Lower leg skin (tissue), 3 donors: ENCODE data around the gene KCNMA1.

Source experiments
- POLR2A ChIP-seq, 2 donors: fragments of 450-650 bp; IDR thresholded peaks; one replicate each; pipeline ENCODE4 v1.6.1; 2016 to 2017; ENCODE audit warnings: antibody characterized with exemption in 2 of 2, mild to moderate bottlenecking in 1 of 2, moderate library complexity in 1 of 2
- TF ChIP-seq, protein P1 (sequence below), 3 donors: fragments of 450-650 bp; IDR thresholded peaks; one replicate each; pipeline ENCODE4 v1.5.1; 2016; ENCODE audit warnings: antibody characterized with exemption in 3 of 3, mild to moderate bottlenecking in 3 of 3, moderate library complexity in 2 of 3

DNA sequence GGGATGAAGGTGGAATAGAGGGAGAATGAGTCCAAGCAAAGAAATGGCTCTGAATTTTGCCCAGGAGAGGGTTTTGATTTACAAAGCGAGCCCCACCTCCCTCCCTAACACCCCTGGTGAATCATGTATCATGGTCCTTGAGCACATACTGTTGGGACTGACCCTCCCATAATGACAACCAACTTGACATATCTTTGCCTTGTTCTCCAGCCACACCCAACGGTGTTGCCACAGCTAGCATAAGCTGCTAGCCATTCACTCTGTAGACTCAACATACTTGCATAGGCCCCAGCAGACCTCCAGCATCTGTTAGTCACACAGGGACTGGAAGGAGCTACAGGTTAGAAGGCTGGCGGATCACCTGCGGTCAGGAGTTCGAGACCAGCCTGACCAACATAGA is 538.5 kb downstream of the KCNMA1 start:
- TF ChIP-seq, protein P1, sequence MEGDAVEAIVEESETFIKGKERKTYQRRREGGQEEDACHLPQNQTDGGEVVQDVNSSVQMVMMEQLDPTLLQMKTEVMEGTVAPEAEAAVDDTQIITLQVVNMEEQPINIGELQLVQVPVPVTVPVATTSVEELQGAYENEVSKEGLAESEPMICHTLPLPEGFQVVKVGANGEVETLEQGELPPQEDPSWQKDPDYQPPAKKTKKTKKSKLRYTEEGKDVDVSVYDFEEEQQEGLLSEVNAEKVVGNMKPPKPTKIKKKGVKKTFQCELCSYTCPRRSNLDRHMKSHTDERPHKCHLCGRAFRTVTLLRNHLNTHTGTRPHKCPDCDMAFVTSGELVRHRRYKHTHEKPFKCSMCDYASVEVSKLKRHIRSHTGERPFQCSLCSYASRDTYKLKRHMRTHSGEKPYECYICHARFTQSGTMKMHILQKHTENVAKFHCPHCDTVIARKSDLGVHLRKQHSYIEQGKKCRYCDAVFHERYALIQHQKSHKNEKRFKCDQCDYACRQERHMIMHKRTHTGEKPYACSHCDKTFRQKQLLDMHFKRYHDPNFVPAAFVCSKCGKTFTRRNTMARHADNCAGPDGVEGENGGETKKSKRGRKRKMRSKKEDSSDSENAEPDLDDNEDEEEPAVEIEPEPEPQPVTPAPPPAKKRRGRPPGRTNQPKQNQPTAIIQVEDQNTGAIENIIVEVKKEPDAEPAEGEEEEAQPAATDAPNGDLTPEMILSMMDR (IDR thresholded peaks at IDR 0.05): no peak
- TF ChIP-seq POLR2A (IDR thresholded peaks at IDR 0.05): no peak
